DND-41 (cell line): Measurements from ENCODE around the gene MUCL1.

Source experiments
- ATAC-seq: fragments of 200-7000 bp; cut with Tn5 transposase; 3 replicates; pipeline ENCODE4 v1.9.1; 2021; ENCODE audit warnings: low read depth; ENCODE audit not compliant: insufficient read depth
- DNase-seq: peaks from one replicate; pipeline ENCODE4 v3.0.0-alpha.2; 2020
- H2AFZ ChIP-seq: 2 replicates; pipeline ENCODE4 v1.6.0; 2012; ENCODE audit warnings: low read depth, low read length
- H3K27ac ChIP-seq: 2 replicates; pipeline ENCODE4 v1.5.1; 2012; ENCODE audit warnings: low read length, inconsistent platforms
- H3K27me3 ChIP-seq: fragments of 200-600 bp; sonication (generic); 2 replicates; pipeline ENCODE4 v1.6.0; 2012; ENCODE audit warnings: low read length, mild to moderate bottlenecking, inconsistent platforms; ENCODE audit not compliant: insufficient read depth, poor library complexity
- H3K36me3 ChIP-seq: 2 replicates; pipeline ENCODE4 v1.5.1; 2012; ENCODE audit warnings: low read length, inconsistent platforms; ENCODE audit not compliant: insufficient read depth
- H3K4me1 ChIP-seq: 2 replicates; pipeline ENCODE4 v1.5.1; 2012; ENCODE audit warnings: mild to moderate bottlenecking, low read length; ENCODE audit not compliant: insufficient read depth
- H3K4me2 ChIP-seq: 2 replicates; pipeline ENCODE4 v1.6.0; 2012; ENCODE audit warnings: mild to moderate bottlenecking, moderate library complexity, low read length, inconsistent platforms; ENCODE audit not compliant: insufficient read depth
- H3K4me3 ChIP-seq, 2 experiments: fragments of 200-600 bp in 1 of 2; shearing (Covaris generic) in 1 of 2; 2 replicates each; pipeline ENCODE4 v1.5.1; 2012 to 2016; ENCODE audit warnings: inconsistent platforms in 2 of 2, low read length in 2 of 2, mild to moderate bottlenecking in 2 of 2, low read depth in 1 of 2, moderate library complexity in 1 of 2
- H3K79me2 ChIP-seq: 2 replicates; pipeline ENCODE4 v1.6.0; 2012; ENCODE audit warnings: low read length, inconsistent platforms; ENCODE audit not compliant: insufficient read depth
- H3K9ac ChIP-seq: 2 replicates; pipeline ENCODE4 v1.6.0; 2012; ENCODE audit warnings: low read depth, mild to moderate bottlenecking, inconsistent platforms, low read length, moderate library complexity
- H3K9me3 ChIP-seq: 2 replicates; pipeline ENCODE4 v1.5.1; 2012; ENCODE audit warnings: low read length, moderate library complexity, mild to moderate bottlenecking, inconsistent platforms; ENCODE audit not compliant: insufficient read depth, severe bottlenecking
- H4K20me1 ChIP-seq: 2 replicates; pipeline ENCODE4 v1.6.0; 2012; ENCODE audit warnings: low read length; ENCODE audit not compliant: insufficient read depth
- EZH2 ChIP-seq: IDR thresholded peaks from 3 replicates; pipeline ENCODE4 v1.6.1; 2012; ENCODE audit warnings: borderline replicate concordance, low read depth, mild to moderate bottlenecking, moderate library complexity, low read length, inconsistent platforms; ENCODE audit not compliant: severe bottlenecking
- TF ChIP-seq, protein P1 (sequence below): IDR thresholded peaks from 2 replicates; pipeline ENCODE4 v1.5.1; 2012; ENCODE audit warnings: borderline replicate concordance, low read length, moderate library complexity, mild to moderate bottlenecking; ENCODE audit not compliant: poor library complexity, severe bottlenecking; ENCODE audit errors: extremely low read depth

Gene MUCL1

GRCh38 chr12:54865683-54866324, 11.5 kb downstream of the MUCL1 start:
- peaks cover 13% of the 10 kb centered on the region for H3K27me3 ChIP-seq
- H3K79me2 ChIP-seq = no peaks in the 10 kb centered on the region
- no peak overlapping the region for H3K4me2 ChIP-seq
- H3K4me3 ChIP-seq = no peak overlapping the region
- no peak overlapping the region for H3K27ac ChIP-seq
- no peak for TF ChIP-seq EZH2
- TF ChIP-seq, protein P1, sequence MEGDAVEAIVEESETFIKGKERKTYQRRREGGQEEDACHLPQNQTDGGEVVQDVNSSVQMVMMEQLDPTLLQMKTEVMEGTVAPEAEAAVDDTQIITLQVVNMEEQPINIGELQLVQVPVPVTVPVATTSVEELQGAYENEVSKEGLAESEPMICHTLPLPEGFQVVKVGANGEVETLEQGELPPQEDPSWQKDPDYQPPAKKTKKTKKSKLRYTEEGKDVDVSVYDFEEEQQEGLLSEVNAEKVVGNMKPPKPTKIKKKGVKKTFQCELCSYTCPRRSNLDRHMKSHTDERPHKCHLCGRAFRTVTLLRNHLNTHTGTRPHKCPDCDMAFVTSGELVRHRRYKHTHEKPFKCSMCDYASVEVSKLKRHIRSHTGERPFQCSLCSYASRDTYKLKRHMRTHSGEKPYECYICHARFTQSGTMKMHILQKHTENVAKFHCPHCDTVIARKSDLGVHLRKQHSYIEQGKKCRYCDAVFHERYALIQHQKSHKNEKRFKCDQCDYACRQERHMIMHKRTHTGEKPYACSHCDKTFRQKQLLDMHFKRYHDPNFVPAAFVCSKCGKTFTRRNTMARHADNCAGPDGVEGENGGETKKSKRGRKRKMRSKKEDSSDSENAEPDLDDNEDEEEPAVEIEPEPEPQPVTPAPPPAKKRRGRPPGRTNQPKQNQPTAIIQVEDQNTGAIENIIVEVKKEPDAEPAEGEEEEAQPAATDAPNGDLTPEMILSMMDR = no peak
- H3K9ac ChIP-seq = no peak overlapping the region
- DNase-seq = no peak
- H2AFZ ChIP-seq = no peak overlapping the region
- no peaks in the 10 kb centered on the region for H3K4me1 ChIP-seq
- no peak for ATAC-seq
- H3K36me3 ChIP-seq = no peaks in the 10 kb centered on the region
- H3K9me3 ChIP-seq = no peaks in the 10 kb centered on the region
- no peaks in the 10 kb centered on the region for H4K20me1 ChIP-seq

- H3K4me2 ChIP-seq = no peak overlapping the region
- H3K4me1 ChIP-seq = no peaks in the 10 kb centered on the region
- no peak overlapping the region for H3K27ac ChIP-seq
- no peaks in the 10 kb centered on the region for H3K9me3 ChIP-seq
- H3K36me3 ChIP-seq = no peaks in the 10 kb centered on the region
- H3K79me2 ChIP-seq = no peaks in the 10 kb centered on the region
- TF ChIP-seq, protein P1 = no peak
- no peak for TF ChIP-seq EZH2
- H3K4me3 ChIP-seq = no peak overlapping the region
- no peak for DNase-seq
- no peaks in the 10 kb centered on the region for H4K20me1 ChIP-seq
- peaks cover 12% of the 10 kb centered on the region for H3K27me3 ChIP-seq
- H2AFZ ChIP-seq = no peak overlapping the region
- H3K9ac ChIP-seq = no peak overlapping the region
- no peak for ATAC-seq
These were observed 14.4 kb downstream of the MUCL1 start for GRCh38 chr12:54868690-54869089.

- Histone ChIP-seq H3K4me2 (no peak overlapping the region), H3K79me2 (no peaks in the 10 kb centered on the region), H3K27ac (no peak overlapping the region), H3K36me3 (no peaks in the 10 kb centered on the region), H3K9me3 (no peaks in the 10 kb centered on the region), H2AFZ (no peak overlapping the region), H3K9ac (no peak overlapping the region), H4K20me1 (no peaks in the 10 kb centered on the region), H3K4me3 (no peak overlapping the region), H3K4me1 (no peaks in the 10 kb centered on the region), H3K27me3 (peaks cover 9% of the 10 kb centered on the region)
- TF ChIP-seq EZH2 = no peak
- TF ChIP-seq, protein P1 = no peak
- ATAC-seq (no peak), DNase-seq (no peak)
These were observed 15.7 kb downstream of the MUCL1 start for GRCh38 chr12:54870048-54870447.

GRCh38 chr12:54870617-54871016, 16.3 kb downstream of the MUCL1 start:
- DNase-seq (no peak), ATAC-seq (no peak)
- H3K79me2 ChIP-seq = no peaks in the 10 kb centered on the region
- H3K27me3 ChIP-seq = peaks cover 9% of the 10 kb centered on the region
- no peak overlapping the region for H3K9ac ChIP-seq
- H3K27ac ChIP-seq = no peak overlapping the region
- no peaks in the 10 kb centered on the region for H4K20me1 ChIP-seq
- no peak overlapping the region for H3K4me3 ChIP-seq
- TF ChIP-seq, protein P1 = no peak
- TF ChIP-seq EZH2 = no peak
- H2AFZ ChIP-seq = no peak overlapping the region
- no peaks in the 10 kb centered on the region for H3K4me1 ChIP-seq
- no peaks in the 10 kb centered on the region for H3K9me3 ChIP-seq
- no peak overlapping the region for H3K4me2 ChIP-seq
- H3K36me3 ChIP-seq = no peaks in the 10 kb centered on the region
